AG04449 (cell line): ENCODE data around the gene EXOC6B.

Source experiments
- CTCF ChIA-PET: fragments of 350-600 bp; formaldehyde crosslinking; extraction: SDS; loops from one replicate; lab custom pipeline; 2021; ENCODE audit warnings: antibody characterized with exemption; lab: Yijun Ruan, JAX
- POLR2A ChIA-PET: fragments of 400-600, 350-600 bp; formaldehyde crosslinking; extraction: SDS; loops from one replicate; lab custom pipeline; 2020; ENCODE audit warnings: antibody characterized with exemption, inconsistent platforms; lab: Yijun Ruan, JAX
- DNase-seq: peaks from one replicate; pipeline ENCODE4 v3.0.0-alpha.2; 2010; ENCODE audit warnings: low read depth, low spot score
- H3K4me3 ChIP-seq: 2 replicates; pipeline ENCODE4 v1.5.1; 2011; ENCODE audit warnings: low read depth, mild to moderate bottlenecking, control low read depth, low read length
- TF ChIP-seq, protein P1 (sequence below): IDR thresholded peaks from one replicate; pipeline ENCODE4 v1.5.1; 2011; ENCODE audit warnings: mild to moderate bottlenecking, moderate library complexity, low read length, control low read depth, inconsistent platforms; ENCODE audit not compliant: insufficient read depth; ENCODE audit errors: missing control alignments

EXOC6B gene

DNA sequence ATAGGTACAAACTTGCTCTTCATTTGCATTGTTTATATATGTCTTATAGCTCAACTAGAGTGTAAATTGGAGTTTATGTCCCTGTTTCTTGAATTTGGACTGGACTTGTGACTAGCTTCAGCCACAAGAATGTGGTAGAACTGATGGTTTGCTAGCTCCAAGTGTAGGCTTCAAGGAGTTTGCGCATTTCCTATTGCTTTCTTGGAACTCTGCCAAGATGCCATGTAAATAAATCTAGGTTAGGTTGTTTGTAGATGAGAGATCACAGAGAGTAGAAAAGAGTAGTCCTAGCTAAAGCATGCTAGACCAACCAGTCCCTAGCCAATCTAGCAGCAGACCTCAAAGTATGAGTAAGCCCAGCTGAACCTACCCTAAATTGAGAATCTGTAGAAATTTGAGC lies 495.2 kb downstream of the EXOC6B start:
- ChIA-PET CTCF (no interaction called here), POLR2A (no interaction called here)
- no peak for DNase-seq
- H3K4me3 ChIP-seq = no peak overlapping the region
- TF ChIP-seq, protein P1, sequence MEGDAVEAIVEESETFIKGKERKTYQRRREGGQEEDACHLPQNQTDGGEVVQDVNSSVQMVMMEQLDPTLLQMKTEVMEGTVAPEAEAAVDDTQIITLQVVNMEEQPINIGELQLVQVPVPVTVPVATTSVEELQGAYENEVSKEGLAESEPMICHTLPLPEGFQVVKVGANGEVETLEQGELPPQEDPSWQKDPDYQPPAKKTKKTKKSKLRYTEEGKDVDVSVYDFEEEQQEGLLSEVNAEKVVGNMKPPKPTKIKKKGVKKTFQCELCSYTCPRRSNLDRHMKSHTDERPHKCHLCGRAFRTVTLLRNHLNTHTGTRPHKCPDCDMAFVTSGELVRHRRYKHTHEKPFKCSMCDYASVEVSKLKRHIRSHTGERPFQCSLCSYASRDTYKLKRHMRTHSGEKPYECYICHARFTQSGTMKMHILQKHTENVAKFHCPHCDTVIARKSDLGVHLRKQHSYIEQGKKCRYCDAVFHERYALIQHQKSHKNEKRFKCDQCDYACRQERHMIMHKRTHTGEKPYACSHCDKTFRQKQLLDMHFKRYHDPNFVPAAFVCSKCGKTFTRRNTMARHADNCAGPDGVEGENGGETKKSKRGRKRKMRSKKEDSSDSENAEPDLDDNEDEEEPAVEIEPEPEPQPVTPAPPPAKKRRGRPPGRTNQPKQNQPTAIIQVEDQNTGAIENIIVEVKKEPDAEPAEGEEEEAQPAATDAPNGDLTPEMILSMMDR = no peak

- TF ChIP-seq, protein P1 = no peak
- H3K4me3 ChIP-seq = no peak overlapping the region
- ChIA-PET CTCF (interaction anchor here (0.9 to 1.8 kb wide), 4 partner anchors 11 to 71 kb away, joined by 3 to 10 read pairs (median 4); no protein-coding TSS in a partner anchor), POLR2A (no interaction called here)
- no peak for DNase-seq
Observed at GRCh38 chr2:72326759-72327158, 499.1 kb downstream of the EXOC6B start.

GRCh38 chr2:72325592-72326422 lies 500.0 kb downstream of the EXOC6B start:
- POLR2A ChIA-PET = no interaction called here
- no peak for DNase-seq
- TF ChIP-seq, protein P1 = peak; percentile 49
- H3K4me3 ChIP-seq = no peak overlapping the region
- CTCF ChIA-PET = interaction anchor here (0.6 to 2.2 kb wide), 16 partner anchors 9 to 254 kb away, joined by 3 to 18 read pairs (median 4); no protein-coding TSS in a partner anchor

GRCh38 chr2:72316774-72317173 lies 509.1 kb downstream of the EXOC6B start:
- no peak overlapping the region for H3K4me3 ChIP-seq
- ChIA-PET CTCF (interaction anchor here (0.6 to 2.5 kb wide), 3 partner anchors 9 to 268 kb away, joined by 3 to 18 read pairs (median 3); no protein-coding TSS in a partner anchor), POLR2A (no interaction called here)
- no peak for DNase-seq
- TF ChIP-seq, protein P1 = no peak

GRCh38 chr2:72300147-72300684 lies 525.6 kb downstream of the EXOC6B start:
- TF ChIP-seq, protein P1 = no peak
- ChIA-PET POLR2A (no interaction called here), CTCF (interaction anchor here (1.7 kb wide), 1 partner anchor 26 kb away, joined by 4 read pairs; no protein-coding TSS in a partner anchor)
- H3K4me3 ChIP-seq = no peak overlapping the region
- no peak for DNase-seq

GRCh38 chr2:72293620-72294019 lies 532.2 kb downstream of the EXOC6B start:
- no peak for DNase-seq
- ChIA-PET CTCF (interaction anchor here (1.0 to 2.1 kb wide), 2 partner anchors 31 to 32 kb away, joined by 5 to 6 read pairs; no protein-coding TSS in a partner anchor), POLR2A (no interaction called here)
- TF ChIP-seq, protein P1 = no peak
- no peak overlapping the region for H3K4me3 ChIP-seq
